Astrocyte (in vitro differentiated cells and primary cell): ENCODE measurements around the gene IFIH1.

Source experiments
- CTCF ChIP-seq: IDR thresholded peaks from 2 replicates; pipeline ENCODE4 v1.5.1; 2011; ENCODE audit warnings: low read depth, mild to moderate bottlenecking, inconsistent platforms, low read length, moderate library complexity; ENCODE audit not compliant: insufficient read depth
- EZH2 ChIP-seq: IDR thresholded peaks from 2 replicates; pipeline ENCODE4 v1.6.1; 2012; ENCODE audit warnings: mild to moderate bottlenecking, low read length, inconsistent platforms; ENCODE audit not compliant: insufficient read depth

- TF ChIP-seq CTCF (no peak), EZH2 (no peak)
These were observed 46.9 kb upstream of the IFIH1 start for GRCh38 chr2:162365392-162365791.
